Smooth muscle cell (in vitro differentiated cells): ENCODE data around the gene AXL. TPM values are rescaled to one million over a fixed set of nuclear protein-coding genes. Genes with fewer than 3 reads are reported as not detected.

ENCODE experiments used
- DNase-seq: peaks from one replicate; lab custom pipeline; 2025; ENCODE audit not compliant: unreplicated experiment; lab: John Stamatoyannopoulos, UW
- H2AFZ ChIP-seq: fragments of 200-600 bp; sonication (generic); 2 replicates; pipeline ENCODE4 v1.6.0; 2016; ENCODE audit warnings: antibody characterized with exemption, low read depth, mild to moderate bottlenecking
- H3F3A ChIP-seq: fragments of 200-600 bp; sonication (generic); 2 replicates; pipeline ENCODE4 v1.6.0; 2017; ENCODE audit warnings: antibody characterized with exemption, low read depth
- H3K27ac ChIP-seq: fragments of 200-600 bp; sonication (generic); 2 replicates; pipeline ENCODE4 v1.5.1; 2016; ENCODE audit warnings: low read depth, mild to moderate bottlenecking
- H3K27me3 ChIP-seq: fragments of 200-600 bp; sonication (generic); 2 replicates; pipeline ENCODE4 v1.6.1; 2016; ENCODE audit warnings: low read depth, mild to moderate bottlenecking
- H3K36me3 ChIP-seq: fragments of 200-600 bp; sonication (generic); 2 replicates; pipeline ENCODE4 v1.5.1; 2016; ENCODE audit warnings: low read depth
- H3K4me1 ChIP-seq: fragments of 200-600 bp; sonication (generic); 2 replicates; pipeline ENCODE4 v1.5.1; 2016; ENCODE audit warnings: low read depth
- H3K4me2 ChIP-seq: fragments of 200-600 bp; sonication (generic); 2 replicates; pipeline ENCODE4 v1.6.0; 2016; ENCODE audit warnings: mild to moderate bottlenecking
- H3K4me3 ChIP-seq: fragments of 200-600 bp; sonication (generic); 2 replicates; pipeline ENCODE4 v1.5.1; 2016; ENCODE audit warnings: mild to moderate bottlenecking
- H3K79me2 ChIP-seq: fragments of 200-600 bp; sonication (generic); 2 replicates; pipeline ENCODE4 v1.6.0; 2016; ENCODE audit warnings: low read depth, mild to moderate bottlenecking
- H3K9ac ChIP-seq: fragments of 200-600 bp; sonication (generic); 2 replicates; pipeline ENCODE4 v1.6.0; 2016; ENCODE audit warnings: low read depth
- H3K9me3 ChIP-seq: fragments of 200-600 bp; sonication (generic); replicated peaks from 2 replicates; pipeline ENCODE4 v1.5.1; 2016; ENCODE audit warnings: low read depth
- H4K20me1 ChIP-seq: fragments of 200-600 bp; sonication (generic); 2 replicates; pipeline ENCODE4 v1.6.0; 2016; ENCODE audit warnings: low read depth
- CTCF ChIP-seq: fragments of 200-600 bp; sonication (generic); IDR thresholded peaks from 2 replicates; pipeline ENCODE4 v1.5.1; 2017; ENCODE audit warnings: borderline replicate concordance, mild to moderate bottlenecking, antibody characterized with exemption; ENCODE audit not compliant: insufficient read depth, poor library complexity, severe bottlenecking
- WGBS: methylation state at CpG from one replicate; pipeline ENCODE4 v1.1.7; 2016; ENCODE audit warnings: low lambda C conversion rate; 5-methylcytosine and 5-hydroxymethylcytosine counted together
- polyA plus RNA-seq: library from polyadenylated mRNA; unstranded; fragments of >200 nt; fragmentation: Nextera tagmentation; extraction: Ambion mirVana; gene quantifications from 2 replicates; pipeline ENCODE4 v1.2.1, GENCODE V29; 2016
- total RNA-seq: library from RNA; depleted of rRNA; stranded (reverse); fragments of >200 nt; gene quantifications from 2 replicates; pipeline ENCODE4 v1.2.3, GENCODE V29; 2014

The AXL gene
- total and polyA plus RNA-seq, 2 experiments from 2014 or later = 16.9 to 71.2 TPM

GRCh38 chr19:41194157-41194552, 24.9 kb upstream of the AXL start:
- no peaks in the 10 kb centered on the region for H3K79me2 ChIP-seq
- H3K9ac ChIP-seq = no peak overlapping the region
- H2AFZ ChIP-seq = no peak overlapping the region
- peaks cover 1% of the 10 kb centered on the region for H3K4me1 ChIP-seq
- no peak for TF ChIP-seq CTCF
- peaks cover 20% of the 10 kb centered on the region for H3K27me3 ChIP-seq
- no peak overlapping the region for H3K27ac ChIP-seq
- no peak for DNase-seq
- 54% methylated on average over 6 of the region's 6 CpGs for WGBS
- no peaks in the 10 kb centered on the region for H4K20me1 ChIP-seq
- no peak overlapping the region for H3K4me2 ChIP-seq
- no peaks in the 10 kb centered on the region for H3K36me3 ChIP-seq
- H3K9me3 ChIP-seq = no peaks in the 10 kb centered on the region
- no peaks in the 10 kb centered on the region for H3F3A ChIP-seq
- no peak overlapping the region for H3K4me3 ChIP-seq

- Histone ChIP-seq H3K9ac (no peak overlapping the region), H3K27ac (no peak overlapping the region), H4K20me1 (no peaks in the 10 kb centered on the region), H3K27me3 (peaks cover 20% of the 10 kb centered on the region), H2AFZ (no peak overlapping the region), H3K79me2 (no peaks in the 10 kb centered on the region), H3K4me1 (no peaks in the 10 kb centered on the region), H3K4me3 (no peak overlapping the region), H3K36me3 (no peaks in the 10 kb centered on the region), H3K9me3 (no peaks in the 10 kb centered on the region), H3K4me2 (no peak overlapping the region), H3F3A (no peaks in the 10 kb centered on the region)
- no peak for TF ChIP-seq CTCF
- 71% methylated on average over 10 of the region's 10 CpGs for WGBS
- no peak for DNase-seq
Measured at GRCh38 chr19:41195675-41196497, 23.1 kb upstream of the AXL start.

GRCh38 chr19:41198559-41198958, 20.5 kb upstream of the AXL start:
- WGBS = 96% methylated on average over 11 of the region's 11 CpGs
- TF ChIP-seq CTCF = no peak
- DNase-seq = no peak
- no peaks in the 10 kb centered on the region for H3F3A ChIP-seq
- no peak overlapping the region for H3K4me3 ChIP-seq
- no peaks in the 10 kb centered on the region for H3K36me3 ChIP-seq
- no peaks in the 10 kb centered on the region for H4K20me1 ChIP-seq
- no peak overlapping the region for H3K27ac ChIP-seq
- H3K27me3 ChIP-seq = peaks cover 2% of the 10 kb centered on the region
- H3K9ac ChIP-seq = no peak overlapping the region
- no peak overlapping the region for H2AFZ ChIP-seq
- H3K4me2 ChIP-seq = no peak overlapping the region
- H3K79me2 ChIP-seq = no peaks in the 10 kb centered on the region
- no peaks in the 10 kb centered on the region for H3K9me3 ChIP-seq
- H3K4me1 ChIP-seq = no peaks in the 10 kb centered on the region

- whole genome bisulfite sequencing = 93% methylated on average over 18 of the region's 18 CpGs
Measured at GRCh38 chr19:41203371-41203770, 15.7 kb upstream of the AXL start.

More at GRCh38 chr19:41203371-41203770, 15.7 kb upstream of the AXL start:
- Histone ChIP-seq H3K4me3 (no peak overlapping the region), H3K27ac (no peak overlapping the region), H4K20me1 (no peaks in the 10 kb centered on the region), H3K9me3 (no peaks in the 10 kb centered on the region), H3F3A (no peaks in the 10 kb centered on the region), H3K36me3 (no peaks in the 10 kb centered on the region), H3K4me2 (no peak overlapping the region), H3K9ac (no peak overlapping the region), H2AFZ (no peak overlapping the region), H3K27me3 (no peaks in the 10 kb centered on the region), H3K79me2 (no peaks in the 10 kb centered on the region), H3K4me1 (no peaks in the 10 kb centered on the region)
- DNase-seq = no peak
- TF ChIP-seq CTCF = no peak
